IMR-90 (cell line): ENCODE measurements around the gene OR4K5.

Experiments used
- BHLHE40 ChIP-seq: fragments of 150-350 bp; IDR thresholded peaks from 2 replicates; pipeline ENCODE4 v1.6.1; 2016; ENCODE audit warnings: mild to moderate bottlenecking, low read depth, low read length
- CTCF ChIP-seq: conservative IDR thresholded peaks from 2 replicates; pipeline ENCODE4 v1.5.1; 2012; ENCODE audit warnings: mild to moderate bottlenecking, low read depth, low read length, improper control_type of control experiment
- FOS ChIP-seq: fragments of 150-350 bp; IDR thresholded peaks from 2 replicates; pipeline ENCODE4 v1.6.1; 2016; ENCODE audit warnings: low read depth, low read length
- POLR2A ChIP-seq: IDR thresholded peaks from 2 replicates; pipeline ENCODE4 v1.6.1; 2012; ENCODE audit warnings: mild to moderate bottlenecking, low read depth, low read length
- RAD21 ChIP-seq: IDR thresholded peaks from 2 replicates; pipeline ENCODE4 v1.6.1; 2012; ENCODE audit warnings: low read length, improper control_type of control experiment
- RFX5 ChIP-seq: IDR thresholded peaks from 2 replicates; pipeline ENCODE4 v1.8.0; 2012; ENCODE audit warnings: low read depth, mild to moderate bottlenecking, low read length, moderate library complexity
- SMC3 ChIP-seq: fragments of 150-350 bp; IDR thresholded peaks from 2 replicates; pipeline ENCODE4 v1.6.1; 2016; ENCODE audit warnings: low read depth, mild to moderate bottlenecking, antibody characterized with exemption, low read length, moderate library complexity
- USF2 ChIP-seq: fragments of 150-350 bp; IDR thresholded peaks from 2 replicates; pipeline ENCODE4 v1.6.1; 2017; ENCODE audit warnings: mild to moderate bottlenecking, antibody characterized with exemption, low read length, low read depth

- TF ChIP-seq CTCF (no peak), SMC3 (no peak), RAD21 (no peak), POLR2A (no peak), BHLHE40 (no peak), USF2 (no peak), RFX5 (no peak), FOS (no peak)
Observed at GRCh38 chr14:19917243-19917642, 3.2 kb upstream of the OR4K5 start.
